ENCODE data around the gene PLA2G15.

GRCh38 chr16:68257251-68257905 is 12.2 kb downstream of the PLA2G15 start:
- no peak for TF ChIP-seq CTCF (IDR thresholded peaks at IDR 0.05)
- no peak for TF ChIP-seq POLR2A (IDR thresholded peaks at IDR 0.05)
